HG02981 (cell line): ENCODE measurements around the gene NEK10.
"Not testable (repeated sequence)": the region's sequence is repeated elsewhere in the genome, so short reads cannot be mapped to it uniquely, and the experiment has no call there.

Experiments used
- ATAC-seq: cut with Tn5 transposase; IDR thresholded peaks from one replicate; pipeline ENCODE4 v1.9.1; 2021; ENCODE audit warnings: mild to moderate bottlenecking, moderate library complexity; ENCODE audit not compliant: unreplicated experiment

The NEK10 gene

DNA sequence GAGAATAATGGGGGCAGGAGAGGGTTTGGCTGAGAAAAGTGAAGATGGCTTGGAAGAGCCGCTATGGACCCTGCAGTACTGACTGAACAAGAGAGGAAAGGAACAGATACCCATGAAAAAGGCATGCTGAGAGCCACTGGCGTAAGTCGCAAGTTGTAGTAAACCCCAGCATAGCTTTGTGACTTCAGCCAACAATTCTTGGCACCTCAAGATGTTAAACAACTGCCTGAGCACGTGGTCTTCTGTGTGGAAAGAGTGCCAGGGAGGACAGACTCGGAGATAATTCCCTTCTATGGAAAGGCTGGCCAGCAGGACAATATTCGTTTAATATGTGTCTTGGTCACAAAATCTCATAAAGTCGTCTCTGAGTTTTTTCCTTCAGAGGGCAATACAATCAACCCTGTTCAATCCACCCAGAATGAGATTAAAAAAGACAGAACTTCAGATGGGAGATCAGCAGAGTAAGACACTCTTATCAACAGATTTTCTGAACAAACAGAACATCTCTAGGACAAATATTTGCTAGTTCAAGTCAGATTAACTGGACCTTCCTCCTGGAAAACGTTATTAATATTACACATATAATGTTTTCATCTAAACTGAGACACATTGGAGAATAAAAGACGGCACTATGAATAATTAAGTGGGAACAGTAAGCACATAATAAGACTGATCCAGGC is 49.2 kb downstream of the NEK10 start:
- no peak for ATAC-seq

DNA sequence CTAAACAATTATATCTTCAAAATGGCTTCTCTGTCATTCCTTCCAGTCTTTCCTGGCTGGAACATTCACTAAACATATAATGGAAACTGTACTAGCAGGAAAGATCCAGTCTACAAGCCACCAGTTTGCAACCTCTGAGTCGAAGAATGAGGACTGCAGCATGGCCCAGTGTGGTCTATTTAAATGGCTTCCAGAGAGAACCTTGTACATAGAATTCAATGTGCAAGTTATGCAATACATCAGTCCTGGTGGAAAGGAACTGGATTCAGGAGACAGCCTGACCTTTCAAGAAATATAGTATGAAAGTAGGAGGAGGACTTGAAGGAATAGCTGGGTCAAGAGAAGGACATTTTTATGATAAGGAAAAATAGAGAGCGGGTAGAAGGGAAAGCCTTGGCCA is 49.9 kb downstream of the NEK10 start:
- ATAC-seq: no peak

DNA sequence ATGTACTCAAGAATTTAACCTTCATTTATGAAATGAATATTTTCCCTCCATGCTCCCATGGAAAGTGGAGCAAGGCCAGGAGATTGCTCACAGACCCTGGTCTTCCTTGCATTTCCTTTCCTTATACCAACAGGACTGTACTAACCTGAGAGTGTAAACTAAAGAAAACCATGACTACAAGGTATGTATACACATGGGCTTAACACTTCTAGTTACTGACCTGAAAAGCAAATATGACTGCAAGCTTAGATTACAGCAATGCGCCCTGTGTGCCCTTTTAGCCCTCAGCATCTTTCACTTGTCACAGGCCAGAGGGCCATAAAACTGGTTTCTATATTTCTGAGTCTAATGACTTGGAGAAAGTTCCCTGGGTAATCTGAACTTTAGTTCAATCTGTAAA is 52.1 kb downstream of the NEK10 start:
- no peak for ATAC-seq

DNA sequence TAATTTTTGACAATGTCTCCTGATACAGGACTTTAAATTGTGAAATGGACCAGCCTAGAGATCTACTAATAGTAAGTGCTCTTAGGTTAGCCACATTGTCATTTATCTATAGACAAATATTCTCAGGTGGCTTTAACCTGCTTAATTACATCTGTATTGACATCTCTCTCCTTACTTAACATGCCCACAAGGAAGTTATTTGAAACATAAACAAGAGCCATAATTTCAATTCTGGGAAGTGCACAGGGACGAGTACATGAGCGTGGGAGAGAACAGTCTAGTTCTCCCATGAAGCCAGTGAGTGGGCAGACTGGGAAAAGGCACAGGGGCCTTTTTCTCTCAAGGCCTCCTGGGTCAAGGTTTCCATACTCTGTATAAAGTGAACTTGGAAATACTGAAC is 54.2 kb downstream of the NEK10 start:
- ATAC-seq: no peak

DNA sequence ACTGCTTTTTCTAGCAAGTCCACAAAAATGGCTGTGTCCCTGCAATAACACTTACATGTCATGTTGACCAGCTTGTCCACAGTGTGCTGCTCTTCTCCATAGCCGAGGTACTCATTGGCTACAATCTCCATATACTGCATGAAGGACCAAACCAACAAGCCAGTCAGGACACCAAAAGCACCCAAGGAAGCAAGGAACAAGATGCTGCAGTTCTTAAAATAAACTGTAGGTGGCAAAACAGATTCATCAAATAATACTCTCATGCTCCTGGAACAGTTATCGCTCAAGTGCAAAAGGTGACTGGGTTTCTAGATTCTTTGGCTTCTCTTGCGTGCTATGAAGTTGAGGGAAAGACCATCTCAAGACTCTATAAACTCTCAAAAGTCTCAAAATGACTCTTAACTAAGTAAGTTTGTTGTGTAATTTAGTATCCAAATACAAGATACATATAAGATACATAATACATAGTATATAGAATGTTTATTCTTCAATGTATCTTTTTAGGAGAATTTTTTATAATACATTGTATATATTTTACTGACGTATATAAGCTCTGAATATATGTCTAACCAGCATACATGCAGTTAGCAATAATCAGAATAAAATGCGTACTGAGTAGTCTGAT is 57.0 kb downstream of the NEK10 start:
- ATAC-seq: peak; percentile 86

DNA sequence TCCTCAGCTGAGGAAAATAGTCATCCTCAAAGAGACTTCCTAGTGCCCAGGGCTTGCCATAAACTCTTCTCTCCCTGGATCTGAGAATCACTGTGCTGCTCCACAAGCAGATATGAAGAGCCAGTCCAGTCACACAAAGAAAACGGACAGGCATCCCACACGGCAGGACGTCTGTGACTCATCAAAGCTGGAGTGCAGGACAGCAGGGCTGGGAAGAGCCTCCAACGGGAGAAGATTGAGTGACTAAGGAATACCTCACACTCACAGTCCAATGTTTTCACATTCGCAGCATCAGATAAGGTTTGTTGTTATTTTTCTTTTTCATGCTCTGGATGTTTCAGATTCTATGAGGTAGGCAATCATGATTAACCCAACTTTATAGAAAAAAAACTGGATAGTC is 57.8 kb downstream of the NEK10 start:
- no peak for ATAC-seq

DNA sequence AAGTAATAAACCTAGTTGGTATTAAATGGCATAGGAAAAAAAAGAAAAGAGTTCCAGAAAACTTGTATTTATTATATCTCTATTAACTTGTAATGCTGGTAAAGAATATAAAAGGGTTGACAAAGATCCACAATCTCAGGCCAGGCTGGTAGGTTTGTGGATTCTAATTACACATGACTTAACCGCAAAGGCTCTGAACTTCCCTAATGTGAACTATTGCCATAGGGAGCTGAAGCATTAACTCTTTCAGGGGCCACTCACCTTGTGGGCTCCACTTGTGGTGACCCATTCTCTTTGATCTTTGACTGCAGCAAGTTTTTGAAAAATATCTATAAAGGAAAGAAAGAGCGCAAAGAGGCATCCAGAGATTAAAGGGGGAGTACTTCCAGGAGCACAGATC is 58.5 kb downstream of the NEK10 start:
- ATAC-seq: no peak

DNA sequence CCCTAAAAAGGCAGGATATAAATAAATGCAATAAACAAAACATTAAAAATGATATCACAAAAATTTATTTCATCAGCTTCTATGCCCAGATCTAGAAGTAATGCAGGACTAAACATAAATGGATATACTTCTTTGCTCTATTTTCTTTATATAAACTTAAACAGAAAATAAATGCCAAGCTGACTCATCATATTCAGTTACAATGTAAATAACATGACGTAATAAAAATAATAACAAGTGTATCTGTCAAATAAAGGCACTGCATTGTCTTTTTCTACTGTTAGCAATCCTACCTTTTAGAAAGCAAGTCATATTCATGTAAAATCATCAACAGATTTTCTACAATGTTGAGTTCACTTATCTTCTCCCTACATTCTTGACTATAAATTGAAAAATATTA is 61.6 kb downstream of the NEK10 start:
- ATAC-seq: no peak

DNA sequence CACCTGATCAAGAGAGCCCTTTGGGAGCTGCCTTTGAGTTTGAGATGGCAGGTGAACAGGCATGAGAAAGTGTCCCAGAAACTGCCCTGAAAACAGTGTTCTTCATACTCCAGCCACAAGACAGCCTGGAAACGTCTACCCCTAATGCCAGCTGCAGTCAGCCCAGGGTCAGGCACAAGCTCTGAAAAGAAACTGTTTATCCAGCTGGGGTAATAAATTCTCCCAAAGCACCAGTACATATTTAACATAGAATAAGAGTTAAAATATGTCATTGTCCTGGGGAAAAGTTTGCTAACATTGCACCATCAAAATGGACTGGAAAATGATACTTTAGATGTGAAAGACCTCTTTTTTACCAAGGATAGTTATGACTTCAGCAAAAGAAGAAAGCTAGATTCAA is 66.3 kb downstream of the NEK10 start:
- ATAC-seq: no peak

DNA sequence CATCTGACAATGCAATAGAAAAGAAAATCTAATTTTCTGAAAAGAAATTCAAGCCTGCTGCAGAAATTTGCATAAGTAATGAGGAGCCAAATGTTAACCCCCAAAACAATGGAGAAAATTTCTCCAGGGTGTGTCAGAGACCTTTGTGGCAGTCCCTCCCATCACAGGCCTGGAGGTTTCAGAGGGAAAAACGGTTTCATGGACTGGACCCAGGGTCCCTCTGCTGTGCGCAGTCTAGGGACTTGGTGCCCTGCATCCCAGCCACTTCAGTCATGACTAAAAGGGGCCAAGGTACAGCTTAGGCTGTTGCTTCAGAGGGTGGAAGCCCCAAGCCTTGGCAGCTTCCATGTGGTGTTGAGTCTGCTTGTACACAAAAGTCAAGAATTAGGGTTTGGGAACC is 70.2 kb downstream of the NEK10 start:
- ATAC-seq: not testable (repeated sequence)

DNA sequence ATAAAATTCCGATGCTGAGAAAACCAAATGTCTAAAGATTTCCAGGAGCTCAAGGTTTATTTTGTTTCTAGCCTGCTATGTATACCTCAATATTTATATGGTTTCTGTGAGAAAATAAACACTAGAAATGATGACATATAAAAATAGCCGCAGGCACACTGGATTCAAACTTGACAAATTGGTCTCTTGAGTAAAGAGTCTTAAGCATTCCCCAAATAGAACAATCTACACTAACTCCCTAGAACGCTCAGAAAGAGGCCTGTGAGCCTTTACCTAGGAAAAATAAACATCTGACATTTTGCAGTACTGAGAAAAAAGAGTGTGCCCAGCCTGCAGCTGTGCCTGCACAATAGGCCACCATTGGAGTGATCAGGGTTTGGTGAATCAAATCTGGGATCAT is 75.2 kb downstream of the NEK10 start:
- ATAC-seq: no peak

DNA sequence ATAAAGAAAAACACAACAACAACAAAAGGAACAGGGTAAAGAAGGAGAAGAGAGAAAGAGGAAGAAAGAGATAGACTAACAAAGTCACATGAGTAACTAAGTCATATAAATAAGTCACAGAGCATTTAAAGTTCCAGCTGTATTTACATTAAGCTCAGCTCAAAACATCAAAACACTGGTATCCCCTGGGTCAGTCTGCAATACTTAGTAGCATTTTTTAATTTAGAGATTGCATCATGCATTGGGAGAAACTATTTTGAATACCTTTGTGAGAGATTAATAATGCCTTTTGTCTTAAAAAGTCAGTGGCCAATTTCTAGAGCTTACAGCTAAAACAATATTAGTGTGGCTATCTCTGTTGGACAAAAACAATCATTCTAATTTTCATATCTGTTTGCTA is 78.4 kb downstream of the NEK10 start:
- ATAC-seq: no peak

DNA sequence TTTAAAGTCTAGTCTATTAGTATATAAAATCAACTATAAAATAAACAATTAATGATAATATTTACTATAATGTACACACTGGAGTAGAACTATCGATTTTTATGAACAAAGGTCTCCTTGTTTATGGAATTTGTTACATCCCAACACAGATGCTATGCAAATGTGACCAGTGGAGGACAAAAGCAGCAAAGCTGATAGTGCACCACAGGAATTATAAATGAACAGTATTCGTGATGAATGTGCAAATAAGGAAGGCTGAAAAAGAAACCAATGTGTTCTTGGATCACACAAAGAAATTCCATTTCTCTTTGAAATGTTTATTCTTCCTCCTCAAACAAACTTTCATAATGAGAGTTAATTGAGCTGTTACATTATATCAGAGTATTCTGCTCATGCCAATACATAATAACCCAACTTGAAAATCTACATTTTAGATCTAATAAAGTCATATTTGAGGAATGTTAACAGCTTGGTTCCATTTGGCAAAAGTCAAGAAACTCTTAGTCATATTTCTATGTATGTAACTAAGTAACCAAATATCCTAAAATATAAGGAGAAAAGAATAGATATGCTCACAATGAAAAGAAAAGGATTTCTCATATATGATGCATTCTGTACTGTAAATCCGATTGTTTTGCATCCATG is 79.3 kb downstream of the NEK10 start:
- ATAC-seq: no peak

DNA sequence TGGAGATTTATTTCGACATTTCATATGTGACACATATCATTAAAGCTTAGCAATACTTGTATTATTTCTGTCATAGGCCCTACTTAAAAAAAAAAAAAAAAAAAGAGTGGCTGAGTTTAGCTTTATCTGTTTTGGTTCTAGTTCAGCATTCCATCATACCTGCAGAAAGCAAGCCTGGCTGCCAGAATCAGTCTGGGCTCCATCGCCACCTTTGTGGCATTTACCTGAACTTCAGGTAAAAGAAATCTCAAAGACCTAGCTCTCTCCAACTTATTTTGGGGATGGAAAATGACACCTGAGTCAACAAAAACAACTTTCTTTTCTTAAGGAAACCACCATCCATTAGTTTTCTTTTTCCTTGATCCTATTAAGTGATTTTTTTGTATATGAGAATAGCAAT is 82.1 kb downstream of the NEK10 start:
- no peak for ATAC-seq

DNA sequence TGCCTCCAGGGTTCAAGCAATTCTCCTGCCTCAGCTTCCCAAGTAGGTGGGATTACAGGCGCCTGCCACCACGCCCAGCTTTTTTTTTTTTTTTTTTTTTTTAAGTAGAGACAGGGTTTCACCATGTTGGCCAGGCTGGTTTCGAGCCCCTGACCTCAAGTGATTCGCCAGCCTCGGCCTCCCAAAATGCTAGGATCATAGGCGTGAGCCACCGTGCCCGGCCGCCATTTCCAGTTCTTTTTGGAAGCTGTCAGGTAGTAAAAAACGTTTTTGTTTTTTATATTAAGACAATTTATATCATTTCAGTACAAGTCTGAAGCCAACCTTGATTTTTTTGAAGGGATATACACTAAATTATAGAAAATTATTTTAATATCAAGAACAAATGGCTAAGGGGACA is 82.7 kb downstream of the NEK10 start:
- ATAC-seq: not testable (repeated sequence)

DNA sequence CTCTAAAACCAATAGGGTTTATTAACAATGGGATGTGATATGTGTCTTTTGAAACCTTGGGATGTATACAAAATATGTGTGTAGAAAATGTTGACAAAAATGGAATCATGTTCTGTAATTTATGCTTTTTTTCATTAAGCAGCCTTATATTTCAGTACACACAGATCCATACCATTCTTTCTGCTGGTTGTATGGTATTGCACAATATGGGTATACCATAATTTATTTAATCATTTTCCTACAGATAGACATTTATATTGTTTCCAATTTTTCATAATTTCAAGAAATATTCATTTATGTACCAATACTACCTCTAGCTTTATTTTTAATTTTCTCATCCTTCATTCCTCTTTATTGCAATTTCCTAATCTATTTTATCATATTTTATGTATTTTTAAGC is 83.5 kb downstream of the NEK10 start:
- ATAC-seq: no peak

DNA sequence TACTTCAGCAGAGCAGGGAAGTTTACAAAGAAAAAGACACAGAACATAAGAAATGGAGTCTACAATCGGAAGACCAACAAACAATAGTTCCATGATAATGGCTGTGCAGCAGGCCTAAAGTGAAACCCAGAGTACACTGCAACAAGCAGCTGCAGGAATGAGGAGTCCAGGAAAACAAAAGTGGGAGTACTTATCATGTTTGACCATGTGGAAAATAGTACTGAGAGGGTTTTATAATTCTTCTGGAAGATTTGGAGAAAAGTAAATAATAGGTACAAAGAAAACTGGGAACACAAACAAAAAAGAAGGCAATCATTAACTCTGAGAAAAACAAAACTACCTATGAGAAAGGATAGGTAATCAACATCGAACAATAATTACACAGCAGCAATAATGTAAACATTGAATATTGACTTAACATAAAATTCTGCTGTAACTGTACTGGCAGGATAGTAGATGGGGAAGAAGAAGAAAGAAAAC is 87.5 kb downstream of the NEK10 start:
- no peak for ATAC-seq

DNA sequence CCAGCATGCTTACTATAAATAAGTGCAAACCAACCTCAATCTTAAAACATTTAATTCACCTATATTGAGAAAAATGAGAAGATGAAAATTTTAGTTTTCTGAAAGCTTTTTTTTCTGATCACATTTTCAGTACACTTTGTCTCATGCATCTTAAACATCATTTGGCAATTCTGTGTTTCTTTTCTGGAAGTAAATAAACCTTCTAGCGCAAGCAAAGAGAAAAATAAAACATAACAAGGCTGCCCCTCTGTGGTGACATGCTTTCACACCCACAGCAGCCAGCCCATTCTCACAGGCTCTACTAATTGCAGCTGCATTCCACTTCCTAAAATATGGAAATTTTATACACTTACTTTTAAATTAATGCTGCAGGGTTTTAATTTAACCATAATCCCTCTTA is 90.1 kb downstream of the NEK10 start:
- ATAC-seq: no peak

DNA sequence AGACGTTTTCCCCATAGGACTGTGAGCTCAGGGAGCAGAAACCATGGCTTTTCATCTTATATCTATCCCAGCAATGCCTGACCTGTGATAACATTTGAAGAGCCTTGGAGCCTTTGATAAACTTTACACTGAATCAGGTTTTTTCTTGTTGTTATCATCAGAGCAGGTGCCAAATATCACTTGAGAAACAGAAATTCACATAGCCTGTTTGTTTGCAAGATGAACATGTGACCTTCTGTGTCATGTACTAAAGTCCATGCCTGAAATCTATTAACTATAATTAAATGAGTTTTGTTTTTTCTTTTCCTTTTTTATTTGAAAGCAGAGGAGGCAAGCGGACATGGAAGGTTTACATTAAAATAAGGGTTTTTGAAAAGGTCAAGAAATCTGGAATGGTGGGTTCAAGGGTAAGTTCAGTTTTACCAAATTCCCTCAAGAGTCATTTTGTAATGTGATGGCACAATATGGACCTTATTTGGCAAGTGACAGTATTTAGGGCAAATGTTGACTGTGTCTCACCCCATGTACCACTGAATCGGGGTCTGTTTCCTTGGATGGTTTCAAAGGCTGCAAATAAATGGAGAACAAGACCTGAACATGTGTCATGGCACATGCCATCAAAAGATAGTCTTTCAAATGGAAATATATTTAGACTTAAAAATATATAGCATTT is 90.7 kb downstream of the NEK10 start:
- no peak for ATAC-seq

DNA sequence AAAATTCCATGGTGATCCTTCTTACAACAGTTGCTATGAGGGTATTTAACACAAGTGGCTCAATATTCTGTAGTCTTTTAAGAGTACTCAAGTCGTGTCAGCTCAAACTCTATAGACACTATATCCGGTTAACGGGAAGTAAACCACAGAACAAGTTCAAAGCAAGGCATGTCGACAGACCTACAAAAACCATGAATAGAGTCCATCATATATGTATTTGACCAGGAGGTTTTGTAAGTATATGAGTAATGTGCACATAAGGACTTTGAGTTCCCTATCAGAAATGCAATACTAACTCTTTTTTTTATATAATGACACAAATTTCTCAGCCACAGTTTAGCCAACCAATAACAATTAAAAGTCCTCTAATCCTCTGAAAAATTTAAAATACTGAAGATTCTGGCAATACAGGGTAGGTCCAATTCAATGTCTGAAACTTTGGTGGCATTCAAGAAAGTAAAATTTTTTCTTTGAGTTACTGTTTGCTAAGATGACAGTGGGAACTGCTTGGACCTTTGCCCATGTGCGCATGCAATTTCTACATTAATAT is 93.7 kb downstream of the NEK10 start:
- no peak for ATAC-seq

DNA sequence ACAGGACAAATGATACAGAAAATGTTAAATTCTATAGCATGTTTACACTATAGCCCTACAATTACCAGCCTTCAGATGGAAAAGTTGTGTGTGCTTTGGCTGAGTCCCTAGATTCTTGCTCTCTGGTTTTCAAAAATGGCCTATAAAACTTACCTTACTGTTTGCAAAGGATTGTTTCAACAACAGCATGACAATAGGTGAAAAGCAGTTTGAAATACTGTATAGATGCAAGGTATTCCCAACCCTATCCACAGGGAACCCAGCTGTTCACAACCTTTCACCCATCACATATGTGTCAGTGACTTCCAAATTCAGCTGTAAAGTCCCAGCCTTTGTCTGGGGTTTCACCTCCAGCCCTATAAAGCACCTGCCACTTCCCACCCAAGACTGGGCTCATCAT is 97.3 kb downstream of the NEK10 start:
- ATAC-seq: no peak

DNA sequence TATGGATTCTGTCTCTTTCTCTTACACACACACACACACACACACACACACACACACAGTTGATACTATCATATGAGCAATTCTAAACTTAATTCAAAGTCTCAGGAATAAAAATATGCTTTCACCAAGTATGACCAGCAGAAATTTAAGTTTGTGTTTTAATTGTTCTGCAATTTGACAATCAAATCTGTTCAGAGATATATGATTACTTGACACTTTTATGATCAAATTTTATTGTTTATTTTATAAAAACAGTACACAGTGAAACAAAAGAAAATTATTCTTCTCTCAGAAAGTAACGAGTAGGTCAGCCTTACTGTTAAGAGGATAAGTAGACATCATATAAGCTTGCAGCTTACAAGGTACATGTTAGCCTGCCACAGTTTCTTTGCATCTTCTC is 114.3 kb downstream of the NEK10 start:
- no peak for ATAC-seq
